GM12878 (cell line): Measurements from ENCODE around the gene CNTN4.

ENCODE experiments used
- CBFB ChIP-seq: IDR thresholded peaks from 2 replicates; pipeline ENCODE4 v1.6.1; 2016; ENCODE audit warnings: antibody characterized with exemption, low read depth
- DPF2 ChIP-seq: fragments of 450-650 bp; IDR thresholded peaks from 2 replicates; pipeline ENCODE4 v1.6.1; 2017; ENCODE audit warnings: mild to moderate bottlenecking
- ESRRA ChIP-seq: IDR thresholded peaks from 2 replicates; pipeline ENCODE4 v1.6.1; 2012; ENCODE audit warnings: mild to moderate bottlenecking, low read length, improper control_type of control experiment
- HDAC2 ChIP-seq: fragments of 200-600 bp; sonication (generic); IDR thresholded peaks from 2 replicates; pipeline ENCODE4 v1.6.1; 2017
- JUNB ChIP-seq: IDR thresholded peaks from 2 replicates; pipeline ENCODE4 v1.6.1; 2016; ENCODE audit warnings: antibody characterized with exemption, mild to moderate bottlenecking
- KDM1A ChIP-seq: fragments of 200-600 bp; sonication (generic); IDR thresholded peaks from 2 replicates; pipeline ENCODE4 v1.6.1; 2016; ENCODE audit warnings: borderline replicate concordance
- TAF1 ChIP-seq: IDR thresholded peaks from 2 replicates; pipeline ENCODE4 v1.6.1; 2011; ENCODE audit warnings: mild to moderate bottlenecking, low read depth, low read length, borderline replicate concordance
- TF ChIP-seq, protein P1 (sequence below), 3 experiments: IDR thresholded peaks in 2 of 3; conservative IDR thresholded peaks in 1 of 3; 2 replicates each; pipeline ENCODE4 v1.5.1; 2011; ENCODE audit warnings: low read depth in 3 of 3, low read length in 3 of 3, mild to moderate bottlenecking in 3 of 3, control low read depth in 2 of 3, moderate library complexity in 2 of 3, inconsistent platforms in 1 of 3, mixed read lengths in 1 of 3; ENCODE audit not compliant: control insufficient read depth in 2 of 3, insufficient read depth in 1 of 3; ENCODE audit errors: extremely low read depth in 1 of 3

- TF ChIP-seq ESRRA, result no peak
- TF ChIP-seq, protein P1, sequence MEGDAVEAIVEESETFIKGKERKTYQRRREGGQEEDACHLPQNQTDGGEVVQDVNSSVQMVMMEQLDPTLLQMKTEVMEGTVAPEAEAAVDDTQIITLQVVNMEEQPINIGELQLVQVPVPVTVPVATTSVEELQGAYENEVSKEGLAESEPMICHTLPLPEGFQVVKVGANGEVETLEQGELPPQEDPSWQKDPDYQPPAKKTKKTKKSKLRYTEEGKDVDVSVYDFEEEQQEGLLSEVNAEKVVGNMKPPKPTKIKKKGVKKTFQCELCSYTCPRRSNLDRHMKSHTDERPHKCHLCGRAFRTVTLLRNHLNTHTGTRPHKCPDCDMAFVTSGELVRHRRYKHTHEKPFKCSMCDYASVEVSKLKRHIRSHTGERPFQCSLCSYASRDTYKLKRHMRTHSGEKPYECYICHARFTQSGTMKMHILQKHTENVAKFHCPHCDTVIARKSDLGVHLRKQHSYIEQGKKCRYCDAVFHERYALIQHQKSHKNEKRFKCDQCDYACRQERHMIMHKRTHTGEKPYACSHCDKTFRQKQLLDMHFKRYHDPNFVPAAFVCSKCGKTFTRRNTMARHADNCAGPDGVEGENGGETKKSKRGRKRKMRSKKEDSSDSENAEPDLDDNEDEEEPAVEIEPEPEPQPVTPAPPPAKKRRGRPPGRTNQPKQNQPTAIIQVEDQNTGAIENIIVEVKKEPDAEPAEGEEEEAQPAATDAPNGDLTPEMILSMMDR (IDR thresholded peaks at IDR 0.05 in 2 of 3, conservative IDR thresholded peaks at IDR 0.05 in 1 of 3; ENCODE audit: control insufficient read depth in 2 of 3, extremely low read depth in 1 of 3, insufficient read depth in 1 of 3, low read depth in 3 of 3, low read length in 3 of 3), result peak; percentile 34 to 48 (median 41); a peak in 4 of 6 replicates
- no peak for TF ChIP-seq JUNB
- TF ChIP-seq HDAC2, result no peak
- no peak for TF ChIP-seq CBFB
- TF ChIP-seq TAF1, result no peak
- no peak for TF ChIP-seq KDM1A
- TF ChIP-seq DPF2, result no peak
Observed at GRCh38 chr3:2765002-2765579, 666.4 kb downstream of the CNTN4 start.
